HL-60 (cell line): ENCODE data around the gene TRIM63.

Source experiments
- CTCF ChIP-seq: IDR thresholded peaks from one replicate; pipeline ENCODE4 v1.5.1; 2011; ENCODE audit warnings: low read length, control low read depth, inconsistent platforms; ENCODE audit not compliant: insufficient read depth
- TF ChIP-seq, protein P1 (sequence below): IDR thresholded peaks from 2 replicates; pipeline ENCODE4 v1.6.1; 2012; ENCODE audit warnings: low read depth; ENCODE audit not compliant: insufficient replicate concordance

GRCh38 chr1:26003262-26003661 lies 64.2 kb downstream of the TRIM63 start:
- no peak for TF ChIP-seq CTCF
- TF ChIP-seq, protein P1, sequence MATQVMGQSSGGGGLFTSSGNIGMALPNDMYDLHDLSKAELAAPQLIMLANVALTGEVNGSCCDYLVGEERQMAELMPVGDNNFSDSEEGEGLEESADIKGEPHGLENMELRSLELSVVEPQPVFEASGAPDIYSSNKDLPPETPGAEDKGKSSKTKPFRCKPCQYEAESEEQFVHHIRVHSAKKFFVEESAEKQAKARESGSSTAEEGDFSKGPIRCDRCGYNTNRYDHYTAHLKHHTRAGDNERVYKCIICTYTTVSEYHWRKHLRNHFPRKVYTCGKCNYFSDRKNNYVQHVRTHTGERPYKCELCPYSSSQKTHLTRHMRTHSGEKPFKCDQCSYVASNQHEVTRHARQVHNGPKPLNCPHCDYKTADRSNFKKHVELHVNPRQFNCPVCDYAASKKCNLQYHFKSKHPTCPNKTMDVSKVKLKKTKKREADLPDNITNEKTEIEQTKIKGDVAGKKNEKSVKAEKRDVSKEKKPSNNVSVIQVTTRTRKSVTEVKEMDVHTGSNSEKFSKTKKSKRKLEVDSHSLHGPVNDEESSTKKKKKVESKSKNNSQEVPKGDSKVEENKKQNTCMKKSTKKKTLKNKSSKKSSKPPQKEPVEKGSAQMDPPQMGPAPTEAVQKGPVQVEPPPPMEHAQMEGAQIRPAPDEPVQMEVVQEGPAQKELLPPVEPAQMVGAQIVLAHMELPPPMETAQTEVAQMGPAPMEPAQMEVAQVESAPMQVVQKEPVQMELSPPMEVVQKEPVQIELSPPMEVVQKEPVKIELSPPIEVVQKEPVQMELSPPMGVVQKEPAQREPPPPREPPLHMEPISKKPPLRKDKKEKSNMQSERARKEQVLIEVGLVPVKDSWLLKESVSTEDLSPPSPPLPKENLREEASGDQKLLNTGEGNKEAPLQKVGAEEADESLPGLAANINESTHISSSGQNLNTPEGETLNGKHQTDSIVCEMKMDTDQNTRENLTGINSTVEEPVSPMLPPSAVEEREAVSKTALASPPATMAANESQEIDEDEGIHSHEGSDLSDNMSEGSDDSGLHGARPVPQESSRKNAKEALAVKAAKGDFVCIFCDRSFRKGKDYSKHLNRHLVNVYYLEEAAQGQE: no peak
